Epidermal melanocyte (primary cell): Measurements from ENCODE around the gene DTX4.
"Not testable (repeated sequence)": the region's sequence is repeated elsewhere in the genome, so short reads cannot be mapped to it uniquely, and the experiment has no call there.

Source experiments
- DNase-seq: peaks from one replicate; pipeline ENCODE4 v3.0.0; 2011; ENCODE audit warnings: low spot score; ENCODE audit not compliant: insufficient read length

The DTX4 gene

DNA sequence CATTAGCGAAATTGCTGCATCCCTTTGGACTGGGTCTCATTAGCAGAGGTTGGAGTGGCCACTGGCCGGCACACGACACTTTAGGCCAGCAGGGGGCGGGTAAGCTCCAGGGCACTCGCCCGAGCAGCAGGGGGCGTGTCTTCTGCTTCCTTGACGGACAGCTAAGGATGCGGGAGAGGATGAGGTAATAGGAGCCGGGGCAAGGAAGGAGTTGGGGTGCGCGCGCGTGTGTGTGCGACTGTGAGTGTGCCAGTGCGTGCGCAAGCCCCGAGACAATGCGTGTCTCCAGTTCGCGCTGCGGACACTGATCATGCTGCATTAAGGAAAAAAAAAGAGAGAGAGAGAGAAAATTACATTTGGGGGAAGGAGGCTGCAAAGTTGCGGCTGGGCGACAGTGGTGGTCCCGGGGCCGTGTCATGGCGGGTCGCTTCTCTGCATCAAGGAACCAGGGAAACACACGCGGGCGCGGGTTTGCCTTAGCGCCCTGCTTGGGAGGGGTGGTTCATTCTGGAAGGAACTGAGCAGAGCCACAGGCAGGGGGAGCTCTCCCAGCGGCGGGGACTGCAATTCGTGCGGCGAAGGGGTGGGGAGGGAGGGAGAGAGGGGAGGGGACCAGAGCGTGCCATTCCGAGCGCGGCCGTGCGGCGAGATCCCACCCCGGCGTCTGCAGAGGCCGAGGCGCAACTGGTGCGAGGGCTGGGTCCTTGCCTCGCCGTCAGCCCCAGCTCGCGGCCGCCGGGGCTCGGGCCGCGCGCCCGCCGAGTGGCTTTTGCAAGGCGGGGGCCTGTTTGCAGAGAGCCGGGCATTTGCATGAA, at the start of gene DTX4:
DTX4 (plus strand) TSS at position 625 of the 815 bp plus-strand sequence. CDS start 464 bp downstream, outside the sequence.
- DNase-seq = peak; percentile 68

DNA sequence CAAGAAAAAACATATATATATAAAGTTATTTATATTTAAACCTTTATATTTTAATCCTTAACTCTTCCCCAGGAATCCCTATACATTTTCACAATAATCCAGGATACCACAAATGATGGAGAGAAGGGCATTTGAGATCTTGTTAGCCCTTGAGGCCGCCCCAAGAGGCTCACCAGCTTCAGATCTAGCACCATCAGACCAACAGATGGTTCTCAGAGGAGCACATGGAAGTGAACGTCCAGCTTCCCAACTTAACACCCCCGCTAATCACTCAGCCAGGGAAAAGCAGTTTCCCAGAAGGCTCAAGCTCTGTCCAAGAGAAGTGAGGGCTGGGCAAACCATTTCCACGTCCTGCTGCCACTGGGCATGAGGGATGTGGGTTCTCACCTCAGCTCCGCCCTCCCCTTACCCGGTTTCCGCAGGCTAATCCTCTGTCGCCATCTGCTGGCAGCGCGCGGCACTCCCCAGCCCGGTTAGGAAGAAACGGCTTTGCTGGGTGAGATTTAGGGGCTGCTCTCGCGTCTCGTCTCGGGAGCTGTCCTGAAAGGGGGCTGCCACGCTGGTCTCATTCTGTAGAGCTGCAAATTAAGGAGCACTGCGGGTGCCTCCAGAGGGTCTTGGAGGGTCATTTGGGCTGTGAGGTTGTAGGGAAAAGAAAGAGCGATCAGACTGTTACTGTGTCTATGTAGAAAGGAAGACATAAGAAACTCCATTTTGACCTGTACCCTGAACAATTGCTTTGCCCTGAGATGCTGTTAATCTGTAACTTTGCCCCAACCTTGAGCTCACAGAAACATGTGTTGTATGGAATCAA, 36.1 kb upstream of the DTX4 start:
- DNase-seq = peak; percentile 79

- DNase-seq = not testable (repeated sequence)
These were observed 35.4 kb upstream of the DTX4 start for GRCh38 chr11:59136551-59136950.

GRCh38 chr11:59137190-59137589, 34.7 kb upstream of the DTX4 start:
- DNase-seq = no peak

- no peak for DNase-seq
These were observed 33.3 kb upstream of the DTX4 start for GRCh38 chr11:59138643-59139042.

GRCh38 chr11:59141191-59141590, 30.7 kb upstream of the DTX4 start:
- DNase-seq = no peak

DNA sequence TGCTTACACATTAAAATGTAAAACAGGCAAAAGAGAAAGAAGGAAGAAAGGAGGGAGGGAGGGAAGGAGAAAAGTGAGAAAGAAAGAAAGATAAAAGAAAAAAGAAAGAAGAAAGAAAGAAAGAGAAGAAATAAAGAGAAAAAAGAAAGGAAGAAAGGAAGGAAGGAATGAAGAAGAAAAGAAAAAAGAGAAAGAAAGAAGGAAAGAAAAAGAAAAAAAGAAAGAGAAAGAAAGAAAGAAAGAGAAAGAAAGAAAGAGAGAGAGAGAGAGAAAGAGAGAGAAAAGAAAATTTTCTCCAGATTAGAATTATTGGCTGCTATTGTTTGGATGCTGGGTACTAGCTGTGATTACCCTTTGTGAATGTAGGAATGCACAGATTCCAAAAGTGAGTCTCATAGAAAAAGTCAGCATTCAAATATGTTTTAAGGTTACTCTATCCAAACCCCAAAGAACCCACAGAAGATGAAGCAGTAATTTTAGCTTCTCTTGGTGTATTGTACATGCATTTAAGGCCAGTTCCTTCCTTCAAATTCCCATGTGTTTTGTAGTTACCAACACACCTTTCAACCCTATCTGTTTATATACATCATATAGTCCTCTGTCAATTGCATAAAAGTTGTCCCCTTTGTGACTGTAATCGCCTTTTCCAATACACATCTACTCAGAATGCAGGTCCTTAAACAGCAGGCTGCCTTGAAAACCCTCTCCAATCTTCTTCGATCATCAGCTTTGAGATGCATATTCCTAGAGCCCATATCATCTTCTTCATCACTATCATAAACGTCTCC, 30.1 kb upstream of the DTX4 start:
- DNase-seq = no peak

GRCh38 chr11:59142530-59143507, 29.1 kb upstream of the DTX4 start, which contains the start of gene FAM111A:
FAM111A (plus strand) TSS chr11:59142856; CDS start chr11:59148873, 6,017 bp downstream.
- DNase-seq = peak; percentile 68

GRCh38 chr11:59144096-59144495, 27.8 kb upstream of the DTX4 start:
- no peak for DNase-seq

DNA sequence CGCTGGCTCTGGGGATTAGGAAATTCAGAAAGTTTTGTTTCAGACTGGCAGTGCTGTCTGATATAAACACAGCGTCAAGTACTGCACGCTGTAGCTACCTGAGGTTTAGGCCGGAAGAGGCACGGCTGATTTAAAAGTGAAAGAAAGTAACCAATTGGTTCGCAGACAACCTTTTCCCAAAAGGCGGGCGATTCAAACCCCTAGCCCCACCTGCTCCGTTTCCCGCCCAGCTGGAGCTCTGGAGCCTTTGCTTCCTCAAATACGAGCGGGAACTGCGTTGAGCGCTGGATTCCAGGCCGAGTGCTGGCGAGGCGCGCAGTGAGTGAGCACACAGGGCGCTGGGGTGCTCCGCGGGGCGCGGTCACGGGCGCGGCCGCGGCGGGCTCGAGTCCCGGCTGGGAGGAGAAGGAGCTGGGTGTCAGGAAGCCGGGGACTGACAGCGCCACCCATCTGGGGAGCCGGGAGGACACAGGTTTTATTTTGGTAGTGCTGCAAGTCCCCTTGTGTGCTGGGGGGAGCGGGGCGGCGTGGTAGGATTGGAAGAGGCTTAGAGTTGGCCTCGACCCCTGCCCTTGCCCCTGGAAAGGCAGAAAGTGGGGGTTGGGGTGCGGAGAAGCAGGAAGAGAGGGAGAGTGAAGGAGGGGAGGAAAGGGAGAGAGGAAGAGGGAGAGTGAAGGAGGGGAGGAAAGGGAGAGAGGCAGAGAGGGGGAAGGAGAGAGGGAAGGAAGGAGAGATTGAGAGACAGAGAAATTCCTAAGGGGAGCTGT, 27.2 kb upstream of the DTX4 start:
- DNase-seq = peak; percentile 69

GRCh38 chr11:59145534-59145933, 26.4 kb upstream of the DTX4 start:
- no peak for DNase-seq

DNA sequence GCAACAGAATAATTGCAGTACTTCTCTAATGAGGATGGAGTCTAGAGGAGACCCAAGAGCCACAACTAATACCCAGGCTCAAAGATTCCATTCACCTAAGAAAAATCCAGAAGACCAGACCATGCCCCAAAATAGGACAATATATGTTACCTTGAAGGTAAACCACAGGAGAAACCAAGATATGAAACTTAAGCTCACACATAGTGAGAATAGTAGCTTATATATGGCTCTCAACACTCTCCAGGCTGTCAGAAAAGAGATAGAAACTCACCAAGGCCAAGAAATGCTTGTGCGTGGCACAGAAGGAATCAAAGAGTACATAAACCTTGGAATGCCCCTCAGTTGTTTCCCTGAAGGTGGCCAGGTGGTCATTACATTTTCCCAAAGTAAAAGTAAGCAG, 20.2 kb upstream of the DTX4 start:
- no peak for DNase-seq

DNA sequence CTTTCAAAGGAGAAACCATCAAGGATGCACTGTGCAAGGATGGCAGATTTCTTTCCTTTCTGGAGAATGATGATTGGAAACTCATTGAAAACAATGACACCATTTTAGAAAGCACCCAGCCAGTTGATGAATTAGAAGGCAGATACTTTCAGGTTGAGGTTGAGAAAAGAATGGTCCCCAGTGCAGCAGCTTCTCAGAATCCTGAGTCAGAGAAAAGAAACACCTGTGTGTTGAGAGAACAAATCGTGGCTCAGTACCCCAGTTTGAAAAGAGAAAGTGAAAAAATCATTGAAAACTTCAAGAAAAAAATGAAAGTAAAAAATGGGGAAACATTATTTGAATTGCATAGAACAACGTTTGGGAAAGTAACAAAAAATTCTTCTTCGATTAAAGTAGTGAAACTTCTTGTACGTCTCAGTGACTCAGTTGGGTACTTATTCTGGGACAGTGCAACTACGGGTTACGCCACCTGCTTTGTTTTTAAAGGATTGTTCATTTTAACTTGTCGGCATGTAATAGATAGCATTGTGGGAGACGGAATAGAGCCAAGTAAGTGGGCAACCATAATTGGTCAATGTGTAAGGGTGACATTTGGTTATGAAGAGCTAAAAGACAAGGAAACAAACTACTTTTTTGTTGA, 19.5 kb upstream of the DTX4 start:
- no peak for DNase-seq

DNA sequence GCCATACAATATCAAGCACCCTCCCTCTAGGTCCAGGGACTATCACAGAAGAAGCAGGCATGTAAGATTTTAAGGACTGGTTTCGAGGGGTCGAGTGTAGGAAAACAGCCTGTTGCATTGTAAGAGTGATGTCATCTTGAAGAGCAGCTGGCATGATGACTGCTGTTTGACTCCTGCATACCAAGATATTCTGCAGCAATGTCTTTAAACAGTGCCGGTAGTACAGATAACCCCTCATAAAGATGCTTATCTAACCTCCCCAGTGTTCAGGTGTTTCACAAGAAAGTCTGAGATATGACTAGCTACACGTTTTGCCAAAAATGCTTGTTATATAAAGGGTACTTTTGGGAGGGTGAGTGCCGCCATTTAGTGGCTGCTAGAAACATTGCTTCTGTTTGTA, 17.3 kb upstream of the DTX4 start:
- DNase-seq = no peak

DNA sequence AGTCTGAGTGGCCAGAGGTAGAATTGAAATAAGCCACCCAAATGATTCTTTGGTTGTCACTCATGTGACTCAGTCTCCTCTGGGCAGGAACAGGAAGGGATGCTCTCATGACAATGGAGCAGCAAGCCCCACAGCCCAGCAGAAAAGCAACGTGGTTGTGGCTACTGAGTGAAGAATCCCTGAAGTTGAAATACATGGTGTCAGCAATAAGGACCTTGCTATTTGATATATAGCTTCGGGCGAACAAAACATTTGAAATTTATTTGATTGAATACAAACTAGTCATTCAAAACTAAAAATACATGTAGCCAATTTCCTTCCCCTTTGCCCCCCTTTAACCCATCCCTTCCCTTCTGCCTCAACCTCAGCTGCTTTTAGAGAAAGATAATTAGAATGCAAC, 14.5 kb upstream of the DTX4 start:
- no peak for DNase-seq

DNA sequence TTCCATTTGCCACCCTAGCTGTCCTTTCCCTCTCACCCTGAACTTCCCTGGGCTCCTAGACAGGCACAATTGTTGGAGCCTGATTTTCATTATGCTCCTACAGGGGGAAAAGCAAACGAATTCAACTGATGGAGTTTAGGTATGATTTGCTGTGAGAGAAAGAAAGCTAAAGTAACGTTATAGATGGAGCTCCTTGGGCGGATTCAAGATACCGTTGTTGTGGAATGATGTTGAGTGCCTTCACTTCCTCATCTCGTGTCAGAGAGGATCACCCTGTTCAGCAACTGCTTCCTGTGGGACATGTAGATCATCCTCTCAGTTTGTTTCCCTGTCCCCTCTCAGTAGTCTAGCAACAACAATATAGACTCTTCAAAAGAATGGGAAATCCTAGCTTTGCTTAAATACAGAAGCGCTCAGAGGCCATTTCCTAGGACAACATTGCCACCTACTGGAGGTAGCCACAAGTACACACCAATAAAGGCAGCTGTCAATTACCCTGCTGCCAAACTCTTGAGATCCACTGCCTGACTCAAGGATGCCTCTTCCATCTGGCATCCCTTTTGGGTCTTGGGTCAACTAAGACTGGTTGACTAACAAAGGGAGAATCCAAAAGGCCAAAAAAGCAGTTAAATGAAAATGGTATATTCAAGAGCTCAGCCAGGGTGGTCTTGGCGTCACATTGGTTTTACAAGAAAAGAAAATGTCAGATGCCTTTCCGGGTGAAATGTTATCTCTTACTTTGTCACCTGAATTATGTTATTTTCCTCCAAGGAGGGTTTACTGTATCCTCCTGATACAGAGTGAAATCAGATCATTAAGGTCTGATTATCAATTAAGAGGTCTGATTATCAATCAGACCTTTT, 13.5 kb upstream of the DTX4 start:
- peak; percentile 79 for DNase-seq

GRCh38 chr11:59164028-59164427, 7.9 kb upstream of the DTX4 start:
- DNase-seq = no peak
